SHP77 (cell line): Measurements from ENCODE around the gene PPDPF.

Source experiments
- DNase-seq, 2 experiments: peaks; one replicate each; lab custom pipeline; 2025; lab: John Stamatoyannopoulos, UW

PPDPF gene

DNA sequence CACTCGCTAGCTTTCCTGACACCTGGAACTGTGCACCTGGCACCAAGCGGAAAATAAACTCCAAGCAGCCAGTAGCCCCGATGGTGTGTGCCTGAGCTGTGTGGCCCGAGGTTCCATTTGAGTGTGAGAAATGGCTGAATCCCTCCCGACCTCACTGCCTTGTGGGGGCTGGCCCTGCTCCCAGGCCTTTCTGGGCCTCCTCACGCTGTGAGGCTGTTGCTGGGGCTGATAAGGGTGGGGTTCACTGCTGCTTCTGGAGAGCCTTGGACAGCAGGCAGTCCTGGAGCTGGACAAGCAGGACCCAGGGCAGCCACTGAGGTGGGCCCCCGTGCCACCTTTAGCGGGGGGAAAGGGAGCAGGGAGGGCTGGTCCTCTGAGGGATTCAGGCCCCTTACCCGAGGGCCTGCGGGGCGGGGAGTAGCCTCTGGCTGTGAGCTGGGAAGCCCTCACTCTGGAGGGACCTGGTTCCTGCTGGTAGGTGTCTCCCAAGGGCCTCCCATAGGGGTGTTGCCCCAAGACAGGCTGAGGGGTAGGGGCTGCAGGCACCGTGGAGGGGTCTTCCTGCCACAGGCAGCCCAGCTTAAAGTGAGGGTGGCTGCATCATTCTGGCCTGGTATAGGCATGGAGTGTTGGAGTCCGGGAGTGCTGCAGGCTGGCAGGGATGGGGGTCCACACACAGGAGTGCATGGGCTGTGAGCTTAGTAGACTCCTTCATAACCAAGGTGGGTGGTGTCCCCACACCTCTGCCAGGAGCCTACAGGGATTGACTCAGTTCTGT lies 1.7 kb downstream of the PPDPF start:
- DNase-seq = no peak

DNA sequence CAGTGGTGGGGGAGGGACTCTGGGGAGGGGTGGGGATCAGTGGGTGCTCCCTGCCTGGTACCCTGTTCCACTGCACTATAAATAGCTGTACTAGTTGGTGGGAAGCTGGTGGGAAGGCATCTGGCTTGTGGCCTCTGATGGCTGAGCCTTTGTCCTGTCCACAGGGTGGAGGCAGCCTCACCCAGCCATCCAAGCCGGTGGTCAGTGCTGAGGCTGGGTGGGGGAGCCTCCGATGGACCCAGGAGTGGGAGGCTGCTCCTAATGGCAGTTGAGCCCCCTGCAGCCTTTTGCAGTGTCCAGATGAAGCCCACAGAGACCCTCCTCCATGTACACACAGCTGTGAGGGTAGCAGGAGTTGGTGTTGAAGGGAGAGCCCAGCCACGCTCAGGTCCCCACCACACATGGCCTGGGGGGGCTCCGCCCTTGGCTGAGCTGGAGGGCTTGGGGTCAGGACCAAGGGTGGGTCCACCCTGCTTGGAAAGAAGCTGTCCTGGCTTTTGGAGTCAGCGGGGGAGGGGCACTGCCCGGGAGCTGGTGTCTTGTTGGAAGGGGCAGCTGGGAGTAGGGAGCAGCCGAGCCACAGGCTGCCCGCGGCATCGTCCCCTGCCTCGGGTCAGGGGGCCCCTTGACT lies 2.5 kb downstream of the PPDPF start:
- no peak for DNase-seq

DNA sequence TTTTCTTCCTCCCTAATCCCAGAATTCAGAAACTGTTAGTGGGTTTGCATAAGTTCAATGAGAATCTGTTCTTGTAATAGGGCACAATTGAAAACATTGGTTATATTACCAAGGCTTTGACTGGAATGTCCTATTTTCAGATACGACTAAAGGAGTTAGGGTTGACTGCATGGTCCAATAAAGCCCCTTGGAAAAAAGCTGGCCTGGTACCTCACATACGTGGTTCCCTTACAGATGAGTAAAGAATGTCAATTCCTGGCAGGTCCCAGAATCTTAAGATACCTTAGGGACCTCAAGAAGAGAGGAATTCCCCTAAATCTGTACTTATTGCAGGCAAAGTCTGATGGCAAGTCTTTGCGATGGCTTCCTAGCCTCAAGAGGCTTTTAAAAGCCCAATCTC lies 4.6 kb downstream of the PPDPF start:
- DNase-seq = no peak

DNA sequence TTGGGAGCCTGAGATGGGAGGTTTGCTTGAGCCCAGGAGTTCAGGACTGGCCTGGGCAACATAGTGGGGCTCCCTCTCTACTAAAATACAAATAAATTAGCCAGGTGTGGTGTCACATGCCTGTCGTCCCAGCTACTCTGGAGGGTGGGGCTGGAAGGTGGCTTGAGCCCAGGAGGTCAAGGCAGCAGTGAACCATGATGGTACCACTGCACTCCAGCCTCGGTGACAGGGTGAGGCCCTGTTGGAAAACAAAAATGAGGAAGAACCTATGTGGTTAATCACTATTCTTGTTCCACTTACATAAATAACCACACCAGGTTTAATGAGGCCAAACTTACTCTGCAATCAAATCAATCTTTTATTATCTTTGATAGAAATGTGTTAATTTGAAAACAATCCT lies 5.4 kb downstream of the PPDPF start:
- DNase-seq = no peak

DNA sequence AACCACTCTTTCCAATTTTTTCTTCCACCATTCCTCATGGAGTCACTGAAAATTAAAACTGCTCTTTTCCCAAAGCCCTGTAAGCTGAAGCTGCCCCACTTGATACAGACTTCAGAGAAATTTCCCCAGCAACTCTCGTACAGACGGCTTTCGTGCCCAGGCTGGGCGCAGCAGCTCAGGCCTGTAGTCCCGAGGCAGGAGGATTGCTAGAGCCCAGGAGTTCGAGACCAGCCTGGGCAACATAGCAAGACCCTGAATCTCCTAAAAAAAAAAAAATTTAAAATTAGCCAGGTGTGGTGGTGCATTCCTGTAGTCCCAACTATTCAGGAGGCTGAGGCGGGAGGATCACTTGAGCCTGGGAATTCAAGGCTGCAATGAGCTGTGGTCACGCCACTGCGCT lies 6.6 kb downstream of the PPDPF start:
- DNase-seq = no peak

DNA sequence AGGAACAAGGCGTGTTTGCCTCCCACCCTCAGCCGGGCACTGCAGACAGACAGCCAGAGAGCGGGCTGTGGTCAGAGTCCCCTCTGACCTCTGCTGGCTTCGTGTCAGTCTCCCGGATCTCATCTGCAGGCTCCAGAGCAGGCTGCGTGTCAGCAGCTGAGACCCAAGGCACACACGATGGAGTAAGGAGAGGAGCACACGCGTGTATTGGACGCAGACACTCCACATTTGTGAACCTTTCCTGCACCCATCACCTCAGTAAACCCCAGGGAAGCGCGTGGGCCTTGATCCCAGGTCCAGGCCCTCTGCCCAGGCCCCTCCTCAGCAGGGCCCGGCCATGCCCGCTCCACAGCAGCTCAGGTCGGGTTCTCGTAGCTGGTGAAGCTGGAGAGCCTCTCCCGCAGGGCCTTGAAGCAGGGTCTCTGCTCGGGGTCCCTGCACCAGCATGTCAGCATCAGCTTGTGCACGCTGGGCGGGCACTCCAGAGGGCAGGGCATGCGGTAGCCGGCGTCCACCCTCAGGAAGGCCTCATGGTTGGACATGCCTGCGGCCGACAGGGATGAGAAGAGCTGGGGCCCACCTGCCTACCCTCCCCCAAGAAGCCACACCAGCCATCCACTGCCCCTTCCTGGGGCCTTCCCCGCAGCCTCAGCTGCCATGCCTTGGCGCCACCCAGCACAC lies 8.8 kb downstream of the PPDPF start:
- DNase-seq = no peak

DNA sequence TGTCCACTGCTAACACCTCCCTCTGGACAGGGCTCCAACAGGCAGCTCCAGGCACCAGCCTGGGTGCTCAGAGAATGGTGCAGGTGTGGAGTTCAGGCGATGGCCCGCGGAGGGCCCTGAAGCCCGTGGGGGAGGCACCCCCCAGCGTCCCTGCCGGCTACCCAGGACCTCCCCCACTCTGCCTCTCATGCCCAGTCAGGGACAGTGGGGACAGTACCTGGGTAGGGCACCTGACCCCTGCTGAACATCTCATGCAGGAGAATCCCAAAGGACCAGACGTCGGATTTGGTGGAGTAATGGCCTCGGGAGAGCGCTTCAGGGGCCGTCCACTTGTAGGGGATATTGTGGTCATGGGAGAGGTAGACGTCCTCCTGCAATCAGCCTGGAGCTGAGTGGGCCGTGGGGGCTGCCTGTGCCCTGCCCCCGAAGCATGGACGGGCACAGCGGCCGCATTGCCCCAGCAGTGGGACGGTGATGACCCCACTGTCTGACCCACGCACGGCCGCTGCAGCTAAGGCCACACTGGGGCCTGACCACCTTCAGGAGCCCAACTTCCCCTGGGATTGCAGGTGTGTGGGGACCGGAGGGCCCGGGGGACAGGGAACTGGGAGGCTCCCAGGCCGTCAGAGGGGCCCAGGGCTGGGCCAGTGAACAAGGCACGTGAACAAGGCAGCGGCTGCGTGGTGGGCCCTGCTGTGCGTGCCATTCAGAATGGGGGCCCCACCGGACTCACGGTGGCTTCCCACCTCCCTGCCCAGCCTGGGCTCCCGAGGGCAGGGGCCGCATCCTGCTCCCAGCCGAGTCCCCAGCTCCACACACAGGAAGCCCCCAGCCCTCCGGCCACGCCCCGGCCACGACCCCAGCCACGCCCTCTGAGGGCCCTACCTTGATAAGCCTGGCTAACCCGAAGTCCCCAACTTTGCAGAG lies 9.6 kb downstream of the PPDPF start:
- DNase-seq = no peak

DNA sequence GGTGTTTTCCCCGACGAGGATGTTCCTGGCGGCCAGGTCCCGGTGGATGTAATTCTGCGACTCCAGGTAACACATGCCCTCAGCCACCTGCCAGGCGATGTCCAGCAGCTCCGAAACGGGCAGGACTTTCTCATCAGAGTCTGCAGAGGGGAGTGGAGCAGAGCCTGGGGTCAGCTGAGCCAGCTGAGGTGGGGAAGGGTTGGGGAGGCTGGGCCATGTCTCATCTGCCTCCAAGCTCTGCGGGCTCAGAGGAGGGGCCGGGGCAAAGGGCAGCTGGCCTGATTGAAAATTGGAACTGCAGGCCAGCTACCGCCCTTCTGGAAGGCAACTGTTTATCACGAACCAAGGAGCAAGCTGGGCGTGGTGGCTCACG lies 10.2 kb downstream of the PPDPF start:
- no peak for DNase-seq

DNA sequence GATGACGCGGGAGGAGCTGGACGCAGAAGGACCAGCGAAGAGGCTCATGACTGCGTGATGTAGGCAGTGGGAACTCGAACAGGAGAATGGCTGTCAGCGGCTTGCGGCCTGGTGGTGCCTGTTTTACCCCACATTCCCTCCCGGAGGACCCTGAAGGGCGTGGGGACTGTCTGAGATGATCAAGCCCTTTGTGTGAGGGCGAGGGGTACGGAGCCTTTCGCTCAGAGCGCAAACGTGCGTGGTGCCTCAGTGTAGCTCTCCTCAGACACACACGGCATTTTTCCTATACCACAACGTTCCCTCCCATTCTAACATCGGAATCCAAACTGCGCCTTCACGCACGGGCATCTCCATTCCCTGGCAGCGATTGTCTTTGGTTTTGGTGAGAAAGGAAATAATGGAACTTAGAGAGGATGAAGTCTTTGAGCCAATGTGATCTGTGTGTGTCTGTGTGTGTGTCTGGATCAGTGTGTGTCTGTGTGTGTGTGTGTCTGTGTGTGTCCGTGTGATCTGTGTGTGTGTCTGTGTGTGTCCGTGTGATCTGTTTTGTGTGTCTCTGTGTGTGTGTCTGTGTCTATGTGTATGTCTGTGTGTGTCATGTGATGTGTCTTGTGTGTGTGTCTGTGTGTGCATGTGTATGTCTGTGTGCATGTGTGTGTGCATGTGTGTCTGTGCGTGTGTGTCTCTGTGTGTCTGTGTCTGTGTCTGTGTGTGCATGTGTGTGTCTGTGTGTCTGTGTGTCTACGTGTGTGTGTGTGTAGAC lies 11.3 kb downstream of the PPDPF start:
- DNase-seq = no peak

DNA sequence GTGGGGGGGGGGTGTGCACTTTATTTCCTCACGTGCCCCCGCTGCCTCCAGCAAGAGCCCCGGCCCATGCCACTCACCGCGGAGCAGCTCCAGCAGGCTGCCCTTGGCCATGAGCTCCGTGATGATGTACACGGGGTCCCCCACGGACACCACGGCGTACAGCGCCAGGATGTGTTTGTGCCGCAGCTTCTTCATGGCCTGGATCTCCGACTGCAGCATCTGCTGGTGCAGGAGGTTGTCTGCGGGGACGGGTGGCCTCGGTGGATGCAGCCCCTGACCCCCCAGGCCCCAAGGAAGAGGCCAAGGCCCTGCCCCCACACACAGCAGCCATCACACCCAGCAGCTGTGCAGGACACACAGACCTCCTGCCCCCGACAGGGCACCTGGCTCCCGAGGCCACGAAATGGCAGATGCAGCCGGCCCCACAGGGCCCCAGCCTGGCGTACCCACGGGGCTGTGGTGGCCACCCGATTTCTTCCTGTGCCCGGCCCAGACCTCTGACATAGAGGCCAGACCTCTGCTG lies 11.9 kb downstream of the PPDPF start:
- no peak for DNase-seq

DNA sequence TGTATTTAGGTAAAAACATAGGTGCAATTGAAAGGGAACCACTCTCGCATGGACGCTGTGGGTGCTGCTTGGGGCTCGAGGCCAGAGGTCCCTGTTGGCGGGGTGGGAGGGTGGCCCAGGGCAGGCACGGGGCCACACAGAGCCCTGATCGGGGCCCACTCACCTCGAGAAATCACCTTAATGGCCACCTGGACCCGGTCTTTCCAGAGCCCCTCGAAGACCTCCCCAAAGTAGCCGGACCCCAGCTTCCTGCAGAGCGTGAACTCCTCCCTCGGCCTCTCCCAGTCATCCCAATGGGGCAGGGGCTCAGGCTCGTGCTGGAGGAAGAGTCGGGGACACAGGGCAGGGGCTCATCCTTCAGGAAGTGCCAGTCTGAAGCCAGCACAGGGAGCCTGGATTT lies 12.8 kb downstream of the PPDPF start:
- no peak for DNase-seq

DNA sequence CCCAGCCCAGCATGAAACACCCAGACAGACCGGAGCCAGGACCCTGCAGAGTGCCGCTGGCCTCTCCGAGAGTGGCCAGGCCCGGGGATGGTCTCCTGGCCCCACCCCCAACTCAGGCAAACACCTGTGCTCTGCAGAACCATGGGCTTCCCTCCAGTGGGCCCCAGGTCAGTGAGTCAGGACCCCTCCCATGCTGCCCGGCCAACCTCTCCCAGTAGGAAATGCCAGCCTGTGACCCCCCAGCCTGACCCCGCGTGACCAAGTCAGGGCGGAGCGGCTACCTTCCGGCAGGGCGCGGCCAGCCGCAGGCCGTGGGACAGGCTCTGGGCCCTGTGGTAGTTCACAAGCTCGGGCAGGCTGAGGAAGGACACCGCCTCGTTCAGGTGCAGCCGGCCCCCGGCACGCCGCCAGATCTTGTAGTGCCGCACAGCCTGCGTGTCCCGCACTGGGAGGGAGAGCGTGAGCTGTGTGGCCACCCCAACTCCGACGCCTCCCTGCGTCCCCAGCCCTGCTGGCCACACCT lies 13.4 kb downstream of the PPDPF start:
- no peak for DNase-seq

DNA sequence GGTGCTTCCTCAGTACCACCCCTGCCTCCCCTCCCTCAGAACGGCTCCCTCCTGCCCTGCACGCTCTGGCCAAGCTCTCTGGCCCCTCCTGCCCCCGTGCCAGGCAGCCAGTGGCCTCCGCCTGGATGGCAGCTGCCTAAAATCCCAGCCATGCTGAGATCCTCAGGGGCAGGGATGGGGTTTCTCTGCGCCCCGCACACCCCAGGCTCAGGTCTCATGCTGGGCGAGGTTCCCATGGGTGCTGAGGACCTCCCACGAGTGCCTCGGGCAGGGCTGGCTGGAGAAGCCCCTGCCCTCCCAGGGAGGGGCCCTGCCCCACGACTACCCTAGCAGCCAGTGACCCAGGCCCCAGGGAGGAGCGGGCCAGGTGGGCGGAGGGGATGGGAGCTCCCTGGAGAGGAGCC lies 13.9 kb downstream of the PPDPF start:
- no peak for DNase-seq

DNA sequence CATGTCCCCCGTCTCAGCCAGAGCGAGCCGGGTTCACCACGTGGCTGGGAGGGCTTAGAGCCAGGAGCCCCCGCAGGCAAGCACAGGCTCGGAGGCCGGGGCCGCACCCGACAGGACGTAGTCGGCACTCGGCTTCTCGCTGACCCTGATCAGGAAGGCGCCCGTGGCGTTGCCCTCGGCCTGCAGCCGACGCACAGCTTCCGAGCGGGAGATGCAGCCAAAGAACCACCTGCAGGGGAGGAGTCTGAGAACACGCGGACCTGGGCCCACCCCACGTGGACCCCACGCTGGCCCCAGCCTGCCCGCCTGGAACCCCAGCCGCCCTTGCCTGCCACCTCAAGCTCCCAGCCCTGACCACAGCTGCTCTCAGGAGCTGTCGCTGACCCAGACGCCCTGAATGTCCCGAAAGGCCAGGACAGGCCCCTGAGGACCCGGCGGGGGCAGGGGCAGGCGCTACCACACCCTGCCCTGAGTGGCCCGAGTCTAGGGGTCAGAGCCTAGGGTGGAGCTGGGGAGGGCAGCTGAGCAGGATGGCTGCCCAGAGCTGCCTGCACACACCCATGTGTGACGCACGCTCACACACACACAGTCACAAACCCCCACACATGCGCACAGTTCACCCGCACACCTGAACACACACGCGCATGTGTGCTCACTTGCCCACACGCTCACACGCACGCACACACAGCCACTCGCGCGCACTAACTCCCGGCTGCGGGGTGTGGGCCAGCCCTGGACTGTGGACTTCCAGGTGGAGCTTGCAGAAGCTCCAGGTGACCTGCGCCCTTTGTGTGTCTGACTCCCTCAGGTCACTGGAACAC lies 14.5 kb downstream of the PPDPF start:
- peak in 1 of 2 experiments; percentile 25 for DNase-seq

DNA sequence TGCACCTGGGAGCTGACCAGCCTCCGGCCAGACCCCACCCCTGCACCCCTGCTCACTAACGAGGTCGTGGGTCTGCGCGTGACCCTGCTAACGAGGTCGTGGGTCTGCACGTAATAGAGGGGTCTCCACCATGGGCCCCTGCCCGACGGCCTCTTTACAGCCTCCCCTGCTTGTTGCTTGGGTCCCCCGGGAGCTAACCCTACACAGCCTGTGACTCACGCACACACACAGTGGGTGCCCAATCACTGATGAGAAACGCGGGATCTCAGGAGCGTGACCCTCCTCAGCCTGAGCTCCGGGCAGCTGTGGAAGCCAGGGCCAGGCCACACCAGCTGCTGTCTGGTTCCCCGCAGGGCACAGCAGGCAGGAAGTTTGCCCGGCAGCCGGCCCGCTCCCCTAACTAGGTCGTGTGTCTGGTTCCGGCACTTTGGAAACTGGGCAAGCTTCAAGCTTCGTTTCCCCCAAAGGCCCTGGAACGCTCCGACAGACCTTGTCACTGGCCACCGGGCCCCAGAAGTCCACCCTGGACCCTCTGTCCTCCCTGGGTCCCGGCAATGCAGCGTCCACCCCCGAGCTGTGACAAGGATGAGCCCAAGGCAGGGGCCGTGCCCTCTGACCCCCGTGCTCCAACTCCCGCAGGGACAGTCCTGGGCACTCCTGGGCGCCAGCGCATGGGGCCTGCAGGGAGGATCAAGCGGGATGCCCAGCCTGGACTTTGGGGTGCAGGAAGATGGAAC lies 15.8 kb downstream of the PPDPF start:
- DNase-seq = no peak

DNA sequence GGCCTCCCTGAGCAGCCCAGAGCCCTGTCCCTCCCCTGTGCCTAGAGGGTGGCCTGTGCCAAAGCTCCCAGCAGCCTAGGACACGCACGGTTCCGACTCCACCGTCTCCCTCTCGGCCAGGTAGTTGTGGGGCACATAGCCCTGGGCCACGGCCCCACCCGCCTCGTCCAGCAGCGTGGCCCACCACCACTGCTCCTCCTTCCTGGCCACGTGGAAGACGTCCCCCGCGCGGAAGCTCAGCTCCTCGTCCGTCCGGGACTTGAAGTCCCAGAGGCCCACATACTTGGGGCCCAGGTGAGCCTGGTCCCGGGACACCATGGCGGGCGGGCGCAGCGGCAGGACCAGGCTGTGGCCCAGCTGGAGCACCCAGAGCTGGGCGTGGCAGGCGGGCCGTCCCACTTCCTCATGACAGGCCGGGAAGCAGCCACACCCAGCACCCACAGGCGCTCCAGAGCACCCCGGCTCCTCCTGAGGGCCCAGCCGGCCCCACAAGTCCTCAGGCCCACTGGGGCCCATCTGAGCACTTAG lies 16.5 kb downstream of the PPDPF start, which contains the start of gene PTK6:
PTK6 (minus strand) TSS at position 380 of the 528 bp plus-strand sequence; CDS start at position 318, 62 bp downstream.
- no peak for DNase-seq

DNA sequence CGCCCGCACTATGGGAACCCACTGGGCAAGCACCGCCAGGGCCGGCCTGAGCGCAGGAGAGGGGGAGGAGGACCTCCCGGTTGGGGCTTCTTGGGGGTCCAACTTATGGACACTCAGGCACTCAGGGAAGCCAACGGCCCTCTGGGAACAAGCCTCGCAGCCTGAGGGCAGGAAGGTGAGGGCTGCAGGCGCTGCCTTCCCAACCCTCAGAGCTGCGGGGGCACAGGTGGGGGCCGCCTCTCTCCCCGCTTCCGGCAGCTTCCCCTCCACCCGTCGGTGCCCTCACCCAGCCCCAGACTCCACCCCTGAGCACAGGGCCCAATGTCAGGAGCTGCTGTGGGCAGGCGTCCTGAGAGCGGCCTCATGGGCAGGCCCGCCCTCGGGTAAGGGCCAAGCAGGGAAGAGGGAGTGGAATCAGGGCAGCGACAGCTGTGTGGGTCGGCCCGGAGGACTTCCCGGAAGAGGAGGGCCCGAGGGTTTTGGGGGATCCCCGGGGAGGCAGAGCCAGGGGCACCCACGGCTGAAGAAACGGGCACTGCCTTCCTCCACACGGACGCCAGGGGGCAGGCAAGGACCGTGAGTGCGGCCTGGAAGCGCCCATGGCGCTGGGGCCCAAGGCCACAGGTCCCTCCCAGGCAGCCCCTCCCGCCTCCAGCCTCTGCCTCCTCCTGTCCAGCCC lies 17.1 kb downstream of the PPDPF start:
- peak; percentile 90 to 91 for DNase-seq
